K562 (cell line): ENCODE data around the gene AKT1S1. TPM values are rescaled to one million over a fixed set of nuclear protein-coding genes. Genes with fewer than 3 reads are reported as not detected.

Experiments
- ARID2 ChIP-seq: fragments of 450-650 bp; IDR thresholded peaks from 2 replicates; pipeline ENCODE4 v1.6.1; 2017; ENCODE audit warnings: antibody characterized with exemption, mild to moderate bottlenecking
- CBX1 ChIP-seq: sonication (generic); IDR thresholded peaks from 2 replicates; pipeline ENCODE4 v1.6.1; 2016; ENCODE audit warnings: antibody characterized with exemption, low read depth, mild to moderate bottlenecking
- EHMT2 ChIP-seq: fragments of 450-650 bp; IDR thresholded peaks from 2 replicates; pipeline ENCODE4 v1.6.1; 2018; ENCODE audit warnings: antibody characterized with exemption
- KDM5B ChIP-seq: fragments of 200-600 bp; sonication (generic); IDR thresholded peaks from 2 replicates; pipeline ENCODE4 v1.6.1; 2012; ENCODE audit warnings: low read depth, mild to moderate bottlenecking, moderate library complexity, low read length, control low read depth, inconsistent platforms; ENCODE audit not compliant: insufficient replicate concordance
- MBD2 ChIP-seq: sonication (generic); IDR thresholded peaks from 2 replicates; pipeline ENCODE4 v1.6.1; 2016; ENCODE audit warnings: low read depth, borderline replicate concordance
- POLR3G ChIP-seq: IDR thresholded peaks from 2 replicates; pipeline ENCODE4 v1.6.1; 2011; ENCODE audit not compliant: insufficient read length, insufficient replicate concordance; ENCODE audit errors: extremely low read depth
- RBM15 ChIP-seq: fragments of 200-400 bp; formaldehyde crosslinking; IDR thresholded peaks from 2 replicates; pipeline ENCODE4 v1.6.1; 2018; ENCODE audit warnings: mild to moderate bottlenecking, low read length, moderate library complexity; ENCODE audit not compliant: insufficient read depth
- SMARCA4 ChIP-seq: fragments of 450-650 bp; IDR thresholded peaks from 2 replicates; pipeline ENCODE4 v1.6.1; 2016
- TCF15 ChIP-seq: fragments of 250-450 bp; sonication (Bioruptor Pico); IDR thresholded peaks from 2 replicates; pipeline ENCODE4 v1.8.0; 2022; ENCODE audit warnings: moderate library complexity, mild to moderate bottlenecking, inconsistent platforms
- TCF7 ChIP-seq: sonication (generic); IDR thresholded peaks from 2 replicates; pipeline ENCODE4 v1.6.1; 2016; ENCODE audit warnings: antibody characterized with exemption, borderline replicate concordance
- THAP12 ChIP-seq: fragments of 250-450 bp; sonication (Bioruptor Pico); IDR thresholded peaks from 2 replicates; pipeline ENCODE4 v1.9.0; 2021; ENCODE audit warnings: mild to moderate bottlenecking, inconsistent platforms
- UBTF ChIP-seq, 2 experiments: IDR thresholded peaks; 2 replicates each; pipeline ENCODE4 v1.6.1; 2012; ENCODE audit warnings: improper control_type of control experiment in 2 of 2, low read depth in 2 of 2, low read length in 2 of 2, borderline replicate concordance in 1 of 2
- ZNF12 ChIP-seq: sonication (generic); formaldehyde crosslinking; IDR thresholded peaks from 2 replicates; pipeline ENCODE4 v1.4.0; 2020; ENCODE audit warnings: mild to moderate bottlenecking, missing genetic modification reagents
- ZNF280B ChIP-seq: fragments of 250-450 bp; sonication (Bioruptor Pico); IDR thresholded peaks from 2 replicates; pipeline ENCODE4 v1.5.1; 2021; ENCODE audit warnings: mild to moderate bottlenecking
- ZNF324 ChIP-seq: fragments of 250-450 bp; sonication (Bioruptor Pico); IDR thresholded peaks from 2 replicates; pipeline ENCODE4 v1.4.0; 2020; ENCODE audit warnings: mild to moderate bottlenecking
- ZNF75A ChIP-seq: fragments of 450-650 bp; formaldehyde crosslinking; IDR thresholded peaks from 2 replicates; pipeline ENCODE4 v1.4.0; 2020; ENCODE audit warnings: mild to moderate bottlenecking
- ZNF79 ChIP-seq: fragments of 250-450 bp; sonication (Bioruptor Pico); IDR thresholded peaks from 2 replicates; pipeline ENCODE4 v1.4.0; 2020; ENCODE audit warnings: low read depth, mild to moderate bottlenecking, moderate library complexity
- polyA plus RNA-seq, 8 experiments: library from polyadenylated mRNA; depleted of rRNA in 4 of 8; stranded (reverse) in 5 of 8; unstranded in 3 of 8; fragments of >200 nt; fragmentation: Nextera tagmentation in 2 of 8; fragmentation: Illumina TruSeq in 1 of 8; extraction: Ambion mirVana in 2 of 8; extraction: Trizol in 1 of 8; gene quantifications; 2 replicates each; pipeline versions ENCODE4 v1.2.1 to v1.2.3, GENCODE V29; 2011 to 2014; ENCODE audit warnings: inconsistent platforms in 1 of 8, missing spikeins in 1 of 8
- total RNA-seq, 7 experiments: library from RNA; depleted of rRNA in 6 of 7; stranded (reverse); fragments of >200 nt in 6 of 7; fragmentation: Illumina TruSeq in 2 of 7; extraction: Trizol in 2 of 7; gene quantifications; 2 replicates each; pipeline versions ENCODE4 v1.2.1 to v1.2.3, GENCODE V29; 2011 to 2021; ENCODE audit warnings: low replicate concordance in 1 of 7
- TF ChIP-seq, protein P1 (sequence below): fragments of 450-650 bp; IDR thresholded peaks from 2 replicates; pipeline ENCODE4 v1.6.1; 2016; ENCODE audit warnings: low read depth, mild to moderate bottlenecking, moderate library complexity
- TF ChIP-seq, protein P2 (sequence below), 2 experiments: fragments of 450-650 bp; IDR thresholded peaks; 2 replicates each; pipeline ENCODE4 v1.6.1; 2016

Gene AKT1S1
- total and polyA plus RNA-seq, 9 of the 15 experiments (the other 6 are each of a cell fraction or from before 2014, with no cell fraction given), result 1.2 to 50.3 (median 17.1) TPM

- TF ChIP-seq EHMT2 (peak; percentile 9; the same call in 1 of the 2 replicates), KDM5B (peak; percentile 55), ZNF75A (no peak), POLR3G (no peak), MBD2 (peak; percentile 97), ZNF280B (CRISPR knock-in tag) (no peak), TCF7 (no peak), TCF15 (CRISPR knock-in tag) (no peak), ZNF12 (CRISPR knock-in tag) (no peak), THAP12 (CRISPR knock-in tag) (no peak), UBTF (IDR thresholded peaks at IDR 0.05; ENCODE audit: borderline replicate concordance in 1 of 2, low read depth in 2 of 2, low read length in 2 of 2) (no peak), CBX1 (no peak), ARID2 (no peak), ZNF324 (CRISPR knock-in tag) (no peak), SMARCA4 (0 out of 2 replicates have a peak, but pooled peaks have one; percentile 13), RBM15 (no peak), ZNF79 (CRISPR knock-in tag) (no peak)
- TF ChIP-seq, protein P1, sequence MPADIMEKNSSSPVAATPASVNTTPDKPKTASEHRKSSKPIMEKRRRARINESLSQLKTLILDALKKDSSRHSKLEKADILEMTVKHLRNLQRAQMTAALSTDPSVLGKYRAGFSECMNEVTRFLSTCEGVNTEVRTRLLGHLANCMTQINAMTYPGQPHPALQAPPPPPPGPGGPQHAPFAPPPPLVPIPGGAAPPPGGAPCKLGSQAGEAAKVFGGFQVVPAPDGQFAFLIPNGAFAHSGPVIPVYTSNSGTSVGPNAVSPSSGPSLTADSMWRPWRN, result no peak
- TF ChIP-seq, protein P2, sequence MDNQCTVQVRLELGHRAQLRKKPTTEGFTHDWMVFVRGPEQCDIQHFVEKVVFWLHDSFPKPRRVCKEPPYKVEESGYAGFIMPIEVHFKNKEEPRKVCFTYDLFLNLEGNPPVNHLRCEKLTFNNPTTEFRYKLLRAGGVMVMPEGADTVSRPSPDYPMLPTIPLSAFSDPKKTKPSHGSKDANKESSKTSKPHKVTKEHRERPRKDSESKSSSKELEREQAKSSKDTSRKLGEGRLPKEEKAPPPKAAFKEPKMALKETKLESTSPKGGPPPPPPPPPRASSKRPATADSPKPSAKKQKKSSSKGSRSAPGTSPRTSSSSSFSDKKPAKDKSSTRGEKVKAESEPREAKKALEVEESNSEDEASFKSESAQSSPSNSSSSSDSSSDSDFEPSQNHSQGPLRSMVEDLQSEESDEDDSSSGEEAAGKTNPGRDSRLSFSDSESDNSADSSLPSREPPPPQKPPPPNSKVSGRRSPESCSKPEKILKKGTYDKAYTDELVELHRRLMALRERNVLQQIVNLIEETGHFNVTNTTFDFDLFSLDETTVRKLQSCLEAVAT (IDR thresholded peaks at IDR 0.05), result peak in 1 of 2 experiments; percentile 42; a peak in 1 of 4 replicates
These were observed at the start of gene AKT1S1, which contains the start of gene TBC1D17 (continued) for GRCh38 chr19:49877020-49877878.
